Uterus (tissue), 2 donors: ENCODE data around the gene PCSK2.

ENCODE experiments used
- POLR2A ChIP-seq, 2 donors: fragments of 450-650 bp; IDR thresholded peaks; one replicate each; pipeline ENCODE4 v1.6.1; 2016; ENCODE audit warnings: antibody characterized with exemption in 2 of 2, mild to moderate bottlenecking in 1 of 2, moderate library complexity in 1 of 2
- TF ChIP-seq, protein P1 (sequence below), 4 experiments: fragments of 200-600 bp in 2 of 4; fragments of 450-650 bp in 2 of 4; sonication (generic) in 2 of 4; IDR thresholded peaks; one replicate each; pipeline ENCODE4 v1.5.1; 2016 to 2019; ENCODE audit warnings: antibody characterized with exemption in 4 of 4, mild to moderate bottlenecking in 2 of 4, moderate library complexity in 1 of 4

DNA sequence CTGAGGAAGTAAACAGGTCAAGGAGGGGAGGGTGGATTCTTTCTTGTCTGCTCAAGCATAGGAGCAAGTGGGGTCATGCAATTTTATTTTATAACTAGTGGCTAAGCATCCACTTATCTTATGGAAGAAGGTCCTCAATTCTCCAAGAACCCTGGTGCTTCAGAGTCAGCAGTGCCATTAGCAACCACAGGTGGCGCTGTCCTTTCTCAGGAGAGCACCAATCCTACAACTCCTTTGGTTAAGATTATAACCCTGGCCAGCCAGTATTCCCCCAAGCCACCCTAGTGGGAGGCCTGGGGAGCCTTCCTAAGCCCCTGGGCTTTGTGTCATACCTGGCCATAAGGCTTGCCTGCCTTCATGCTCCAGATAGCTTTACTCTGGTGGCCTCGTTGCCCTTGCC, 60.7 kb downstream of the PCSK2 start:
- TF ChIP-seq, protein P1, sequence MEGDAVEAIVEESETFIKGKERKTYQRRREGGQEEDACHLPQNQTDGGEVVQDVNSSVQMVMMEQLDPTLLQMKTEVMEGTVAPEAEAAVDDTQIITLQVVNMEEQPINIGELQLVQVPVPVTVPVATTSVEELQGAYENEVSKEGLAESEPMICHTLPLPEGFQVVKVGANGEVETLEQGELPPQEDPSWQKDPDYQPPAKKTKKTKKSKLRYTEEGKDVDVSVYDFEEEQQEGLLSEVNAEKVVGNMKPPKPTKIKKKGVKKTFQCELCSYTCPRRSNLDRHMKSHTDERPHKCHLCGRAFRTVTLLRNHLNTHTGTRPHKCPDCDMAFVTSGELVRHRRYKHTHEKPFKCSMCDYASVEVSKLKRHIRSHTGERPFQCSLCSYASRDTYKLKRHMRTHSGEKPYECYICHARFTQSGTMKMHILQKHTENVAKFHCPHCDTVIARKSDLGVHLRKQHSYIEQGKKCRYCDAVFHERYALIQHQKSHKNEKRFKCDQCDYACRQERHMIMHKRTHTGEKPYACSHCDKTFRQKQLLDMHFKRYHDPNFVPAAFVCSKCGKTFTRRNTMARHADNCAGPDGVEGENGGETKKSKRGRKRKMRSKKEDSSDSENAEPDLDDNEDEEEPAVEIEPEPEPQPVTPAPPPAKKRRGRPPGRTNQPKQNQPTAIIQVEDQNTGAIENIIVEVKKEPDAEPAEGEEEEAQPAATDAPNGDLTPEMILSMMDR (IDR thresholded peaks at IDR 0.05): no peak
- TF ChIP-seq POLR2A (IDR thresholded peaks at IDR 0.05): no peak
